Measurements from ENCODE around the gene OTUD3. TPM values are rescaled to one million over a fixed set of nuclear protein-coding genes. Genes with fewer than 3 reads are reported as not detected.

OTUD3 gene
- total and polyA plus RNA-seq, 9 of the 15 experiments (the other 6 are each of a cell fraction or from before 2014, with no cell fraction given), result 2.0 to 16.6 (median 11.0) TPM

DNA sequence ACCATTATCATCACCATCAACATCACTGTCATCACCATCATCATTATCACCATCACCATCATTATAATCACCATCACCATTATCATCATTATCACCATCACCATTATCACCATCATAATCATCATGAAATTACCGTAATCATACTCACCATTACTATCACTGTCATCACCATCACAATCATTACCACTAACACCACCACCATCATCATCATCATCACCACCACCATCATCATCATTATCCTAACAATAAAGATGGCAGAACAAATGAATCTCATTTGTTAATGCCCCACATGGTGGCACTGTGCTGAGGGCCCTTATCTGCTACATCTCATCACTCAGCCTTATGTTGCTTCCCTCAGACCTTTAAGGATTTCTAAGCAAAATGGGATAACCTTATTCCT is 50.7 kb downstream of the OTUD3 start (continued):
- TF ChIP-seq ZNF76 (CRISPR knock-in tag; IDR thresholded peaks at IDR 0.05; ENCODE audit: borderline replicate concordance) (no peak), SMARCA5 (IDR thresholded peaks at IDR 0.05) (no peak), SETDB1 (IDR thresholded peaks at IDR 0.05; ENCODE audit: low read length) (no peak)
- TF ChIP-seq, protein P1, sequence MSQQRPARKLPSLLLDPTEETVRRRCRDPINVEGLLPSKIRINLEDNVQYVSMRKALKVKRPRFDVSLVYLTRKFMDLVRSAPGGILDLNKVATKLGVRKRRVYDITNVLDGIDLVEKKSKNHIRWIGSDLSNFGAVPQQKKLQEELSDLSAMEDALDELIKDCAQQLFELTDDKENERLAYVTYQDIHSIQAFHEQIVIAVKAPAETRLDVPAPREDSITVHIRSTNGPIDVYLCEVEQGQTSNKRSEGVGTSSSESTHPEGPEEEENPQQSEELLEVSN (IDR thresholded peaks at IDR 0.05; ENCODE audit: borderline replicate concordance in 1 of 2, extremely low read depth in 1 of 2, insufficient read depth in 1 of 2, insufficient read length in 1 of 2, low read depth in 1 of 2, low read length in 1 of 2, poor library complexity in 1 of 2, severe bottlenecking in 1 of 2), result no peak

DNA sequence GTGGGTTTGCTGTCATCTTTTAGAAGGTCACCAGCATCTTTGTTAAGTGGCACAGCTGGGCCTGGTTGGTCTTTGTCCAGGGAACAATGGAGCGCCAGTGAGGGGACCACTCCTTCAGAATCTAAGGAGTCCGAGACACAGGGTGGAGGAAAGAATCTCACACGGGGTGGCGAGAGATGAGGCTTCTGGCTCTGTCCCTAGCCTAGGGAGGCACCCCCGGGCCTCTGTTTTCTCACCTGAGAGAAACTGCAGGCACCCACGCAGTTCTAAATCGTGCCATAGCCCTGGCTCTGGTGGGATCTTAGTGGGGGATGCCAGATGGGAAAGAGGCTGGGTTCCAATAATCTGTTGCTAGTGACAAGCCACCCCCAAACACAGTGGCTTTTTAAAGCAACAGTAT is 52.1 kb downstream of the OTUD3 start:
- no peaks in the 10 kb centered on the region for H3K36me3 ChIP-seq (ENCODE audit: control insufficient read depth, insufficient read depth, low read length)
- H3K9ac ChIP-seq (ENCODE audit: insufficient read depth in 1 of 2, low read depth in 2 of 2, low read length in 2 of 2), result no peak overlapping the region
- no peaks in the 10 kb centered on the region for H3K4me1 ChIP-seq (replicated peaks in 1 of 2; ENCODE audit: control insufficient read depth in 2 of 2, insufficient read depth in 2 of 2, low read length in 2 of 2)
- no TSS peak for BruUV-seq (replicated peaks)
- ATAC-seq (no peak), DNase-seq (ENCODE audit: extremely low read depth in 1 of 4, low spot score in 3 of 4) (no peak), FAIRE-seq (no peak)
- no peak for TF ChIP-seq ZNF584 (CRISPR knock-in tag; IDR thresholded peaks at IDR 0.05; ENCODE audit: low read depth)
- TF ChIP-seq CBX3 (IDR thresholded peaks at IDR 0.05; ENCODE audit: borderline replicate concordance in 1 of 2, low read length in 2 of 2), result no peak
- TF ChIP-seq, protein P2, sequence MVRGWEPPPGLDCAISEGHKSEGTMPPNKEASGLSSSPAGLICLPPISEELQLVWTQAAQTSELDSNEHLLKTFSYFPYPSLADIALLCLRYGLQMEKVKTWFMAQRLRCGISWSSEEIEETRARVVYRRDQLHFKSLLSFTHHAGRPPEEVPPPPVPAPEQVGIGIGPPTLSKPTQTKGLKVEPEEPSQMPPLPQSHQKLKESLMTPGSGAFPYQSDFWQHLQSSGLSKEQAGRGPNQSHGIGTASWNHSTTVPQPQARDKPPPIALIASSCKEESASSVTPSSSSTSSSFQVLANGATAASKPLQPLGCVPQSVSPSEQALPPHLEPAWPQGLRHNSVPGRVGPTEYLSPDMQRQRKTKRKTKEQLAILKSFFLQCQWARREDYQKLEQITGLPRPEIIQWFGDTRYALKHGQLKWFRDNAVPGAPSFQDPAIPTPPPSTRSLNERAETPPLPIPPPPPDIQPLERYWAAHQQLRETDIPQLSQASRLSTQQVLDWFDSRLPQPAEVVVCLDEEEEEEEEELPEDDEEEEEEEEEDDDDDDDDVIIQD (CRISPR knock-in tag; IDR thresholded peaks at IDR 0.05), result no peak
- TF ChIP-seq, protein P3, sequence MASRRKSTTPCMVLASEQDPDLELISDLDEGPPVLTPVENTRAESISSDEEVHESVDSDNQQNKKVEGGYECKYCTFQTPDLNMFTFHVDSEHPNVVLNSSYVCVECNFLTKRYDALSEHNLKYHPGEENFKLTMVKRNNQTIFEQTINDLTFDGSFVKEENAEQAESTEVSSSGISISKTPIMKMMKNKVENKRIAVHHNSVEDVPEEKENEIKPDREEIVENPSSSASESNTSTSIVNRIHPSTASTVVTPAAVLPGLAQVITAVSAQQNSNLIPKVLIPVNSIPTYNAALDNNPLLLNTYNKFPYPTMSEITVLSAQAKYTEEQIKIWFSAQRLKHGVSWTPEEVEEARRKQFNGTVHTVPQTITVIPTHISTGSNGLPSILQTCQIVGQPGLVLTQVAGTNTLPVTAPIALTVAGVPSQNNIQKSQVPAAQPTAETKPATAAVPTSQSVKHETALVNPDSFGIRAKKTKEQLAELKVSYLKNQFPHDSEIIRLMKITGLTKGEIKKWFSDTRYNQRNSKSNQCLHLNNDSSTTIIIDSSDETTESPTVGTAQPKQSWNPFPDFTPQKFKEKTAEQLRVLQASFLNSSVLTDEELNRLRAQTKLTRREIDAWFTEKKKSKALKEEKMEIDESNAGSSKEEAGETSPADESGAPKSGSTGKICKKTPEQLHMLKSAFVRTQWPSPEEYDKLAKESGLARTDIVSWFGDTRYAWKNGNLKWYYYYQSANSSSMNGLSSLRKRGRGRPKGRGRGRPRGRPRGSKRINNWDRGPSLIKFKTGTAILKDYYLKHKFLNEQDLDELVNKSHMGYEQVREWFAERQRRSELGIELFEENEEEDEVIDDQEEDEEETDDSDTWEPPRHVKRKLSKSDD (conservative IDR thresholded peaks at IDR 0.05; ENCODE audit: low read length), result no peak
- TF ChIP-seq SMARCA4 (IDR thresholded peaks at IDR 0.05), result no peak
- TF ChIP-seq NCOR1 (IDR thresholded peaks at IDR 0.05), result no peak
- no peak for TF ChIP-seq ZNF583 (CRISPR knock-in tag; IDR thresholded peaks at IDR 0.05)
- TF ChIP-seq TARDBP (IDR thresholded peaks at IDR 0.05), result no peak
- TF ChIP-seq ZNF830 (CRISPR knock-in tag; IDR thresholded peaks at IDR 0.05), result no peak
- no peak for TF ChIP-seq MAFK (IDR thresholded peaks at IDR 0.05; ENCODE audit: low read length)
- TF ChIP-seq RNF2 (IDR thresholded peaks at IDR 0.05), result no peak
- H3K27ac ChIP-seq (ENCODE audit: extremely low read depth, low read depth, low read length), result no peak overlapping the region
- H3K79me2 ChIP-seq (ENCODE audit: control insufficient read depth, insufficient read depth, low read length), result no peaks in the 10 kb centered on the region
- peaks cover 2% of the 10 kb centered on the region; the same call in 1 of the 2 replicates for H3K9me3 ChIP-seq (replicated peaks; ENCODE audit: control insufficient read depth, insufficient read depth, low read depth, low read length)
- H3K27me3 ChIP-seq (ENCODE audit: control insufficient read depth in 2 of 2, insufficient read depth in 2 of 2, low read length in 2 of 2), result peaks cover under 1% of the 10 kb centered on the region in 2 experiments; a peak in 3 of 5 replicates
- H3K9me1 ChIP-seq (ENCODE audit: control insufficient read depth, insufficient read depth, low read length), result no peaks in the 10 kb centered on the region
- no peak overlapping the region for H3K4me3 ChIP-seq
- H2AFZ ChIP-seq (ENCODE audit: low read depth, low read length), result no peak overlapping the region
- no peaks in the 10 kb centered on the region for H4K20me1 ChIP-seq (replicated peaks; ENCODE audit: control insufficient read depth, insufficient read depth, low read length)
- POLR2A ChIA-PET, result interaction anchor here (0.7 to 0.8 kb wide), 2 partner anchors 13 to 26 kb away, joined by 3 read pairs; no protein-coding TSS in a partner anchor
- WGBS (ENCODE audit: insufficient coverage, low coverage, missing lambda C conversion rate), result 0% methylated on average over 6 of the region's 7 CpGs
- in situ Hi-C loops (cut with MboI) (no loop called here), intact Hi-C loops (cut with micrococcal nuclease) (no loop called here)
- CTCF ChIA-PET (ENCODE audit: low intra/inter-chr PET ratio), result no interaction called here
- no peak overlapping the region for H3K4me2 ChIP-seq (ENCODE audit: insufficient read depth, low read length)
